Nephron progenitor cell (in vitro differentiated cells): ENCODE measurements around the gene TXNDC12.
A peak's percentile ranks its signal among the peaks of the same experiment; 100 is the strongest.

ENCODE experiments used
- DNase-seq: peaks from one replicate; pipeline ENCODE4 v3.0.0; 2021
- H3K27ac Mint-ChIP-seq: 2 replicates; pipeline ENCODE4 v1.8.0; 2021; ENCODE audit warnings: mild to moderate bottlenecking, moderate library complexity, mixed read lengths
- H3K27me3 Mint-ChIP-seq: 2 replicates; pipeline ENCODE4 v1.8.0; 2021; ENCODE audit warnings: mild to moderate bottlenecking, low read depth, mixed read lengths; ENCODE audit not compliant: poor library complexity
- H3K36me3 Mint-ChIP-seq: 2 replicates; pipeline ENCODE4 v1.8.0; 2021; ENCODE audit warnings: low read depth, mixed read lengths
- H3K4me1 Mint-ChIP-seq: 2 replicates; pipeline ENCODE4 v1.8.0; 2021; ENCODE audit warnings: mixed read lengths
- H3K4me3 Mint-ChIP-seq: 2 replicates; pipeline ENCODE4 v1.8.0; 2021; ENCODE audit warnings: mild to moderate bottlenecking, moderate library complexity, mixed read lengths
- H3K9me3 Mint-ChIP-seq: 2 replicates; pipeline ENCODE4 v1.8.0; 2021; ENCODE audit warnings: mild to moderate bottlenecking, moderate library complexity, mixed read lengths
- CTCF ChIP-seq: fragments of 200-600 bp; sonication (generic); IDR thresholded peaks from 2 replicates; pipeline ENCODE4 v1.5.0; 2021; ENCODE audit warnings: antibody characterized with exemption

TXNDC12 gene

GRCh38 chr1:51982161-51982560, 72.8 kb downstream of the TXNDC12 start:
- H3K4me3 Mint-ChIP-seq: no peak overlapping the region
- DNase-seq: no peak
- no peak overlapping the region for H3K27ac Mint-ChIP-seq
- no peak for TF ChIP-seq CTCF
- H3K4me1 Mint-ChIP-seq: peaks cover 5% of the 10 kb centered on the region
- H3K9me3 Mint-ChIP-seq: no peaks in the 10 kb centered on the region
- peaks cover 2% of the 10 kb centered on the region for H3K36me3 Mint-ChIP-seq
- peaks cover 10% of the 10 kb centered on the region for H3K27me3 Mint-ChIP-seq

GRCh38 chr1:51981555-51981954, 73.4 kb downstream of the TXNDC12 start:
- Mint-ChIP-seq H3K4me3 (no peak overlapping the region), H3K36me3 (peaks cover 8% of the 10 kb centered on the region), H3K27ac (no peak overlapping the region), H3K27me3 (peaks cover 6% of the 10 kb centered on the region), H3K4me1 (no peaks in the 10 kb centered on the region), H3K9me3 (no peaks in the 10 kb centered on the region)
- no peak for DNase-seq
- no peak for TF ChIP-seq CTCF

- no peak for TF ChIP-seq CTCF
- Mint-ChIP-seq H3K27ac (peak overlapping the region; percentile 33), H3K36me3 (peaks cover 8% of the 10 kb centered on the region), H3K4me1 (no peaks in the 10 kb centered on the region), H3K4me3 (no peak overlapping the region), H3K27me3 (peaks cover 3% of the 10 kb centered on the region), H3K9me3 (no peaks in the 10 kb centered on the region)
- no peak for DNase-seq
Observed at GRCh38 chr1:51978099-51978498, 76.9 kb downstream of the TXNDC12 start.

GRCh38 chr1:51976846-51977602, 78.0 kb downstream of the TXNDC12 start:
- H3K27me3 Mint-ChIP-seq: peaks cover 3% of the 10 kb centered on the region
- no peaks in the 10 kb centered on the region for H3K9me3 Mint-ChIP-seq
- H3K4me3 Mint-ChIP-seq: no peak overlapping the region
- no peak for TF ChIP-seq CTCF
- H3K27ac Mint-ChIP-seq: peak overlapping the region; percentile 20
- H3K36me3 Mint-ChIP-seq: peaks cover 8% of the 10 kb centered on the region
- no peak for DNase-seq
- H3K4me1 Mint-ChIP-seq: peaks cover 6% of the 10 kb centered on the region

- DNase-seq: no peak
- no peak for TF ChIP-seq CTCF
- Mint-ChIP-seq H3K4me3 (no peak overlapping the region), H3K27ac (no peak overlapping the region), H3K27me3 (no peaks in the 10 kb centered on the region), H3K36me3 (peaks cover 9% of the 10 kb centered on the region), H3K9me3 (no peaks in the 10 kb centered on the region), H3K4me1 (peaks cover 13% of the 10 kb centered on the region)
Observed at GRCh38 chr1:51973587-51974474, 81.2 kb downstream of the TXNDC12 start.
